Renal cortex interstitium (tissue), 11 donors: ENCODE results near the gene OAS2. TPM values are rescaled to one million over a fixed set of nuclear protein-coding genes. Genes with fewer than 3 reads are reported as not detected.
"Not testable (repeated sequence)": the region's sequence is repeated elsewhere in the genome, so short reads cannot be mapped to it uniquely, and the experiment has no call there.

ENCODE experiments used
- DNase-seq, 11 donors: peaks; one replicate each; pipeline ENCODE4 v3.0.0-alpha.2; 2013; ENCODE audit warnings: low read depth in 9 of 11, low spot score in 4 of 11; ENCODE audit errors: extremely low read depth in 1 of 11
- polyA plus RNA-seq, 3 donors: library from polyadenylated mRNA; unstranded; fragments of 120-200 nt; gene quantifications; one replicate each; pipeline ENCODE4 v1.2.1, GENCODE V29; 2013; ENCODE audit not compliant: insufficient read length in 3 of 3

The OAS2 gene
- polyA plus RNA-seq, 3 donors: 5.9 to 7.0 (median 6.6) TPM

DNA sequence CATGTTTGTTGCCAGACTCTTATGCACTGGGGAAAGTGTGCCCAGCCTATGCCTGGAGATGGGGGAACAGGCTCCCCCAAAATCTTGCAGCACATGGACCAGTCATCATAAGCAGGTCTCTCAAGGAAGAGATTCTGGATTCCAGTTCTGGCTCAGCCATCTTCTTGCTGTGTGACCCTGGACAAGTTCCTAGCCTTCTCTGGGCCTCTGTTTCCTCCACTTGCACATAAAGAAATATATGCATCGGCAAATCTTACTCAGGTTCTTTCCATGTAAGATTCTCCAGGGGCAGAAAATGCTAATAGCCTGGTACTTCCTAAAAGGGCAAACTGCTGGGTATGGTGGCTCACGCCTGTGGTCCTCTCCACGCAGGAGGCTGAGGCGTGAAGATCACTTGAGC lies 32.8 kb upstream of the OAS2 start:
- no peak for DNase-seq

DNA sequence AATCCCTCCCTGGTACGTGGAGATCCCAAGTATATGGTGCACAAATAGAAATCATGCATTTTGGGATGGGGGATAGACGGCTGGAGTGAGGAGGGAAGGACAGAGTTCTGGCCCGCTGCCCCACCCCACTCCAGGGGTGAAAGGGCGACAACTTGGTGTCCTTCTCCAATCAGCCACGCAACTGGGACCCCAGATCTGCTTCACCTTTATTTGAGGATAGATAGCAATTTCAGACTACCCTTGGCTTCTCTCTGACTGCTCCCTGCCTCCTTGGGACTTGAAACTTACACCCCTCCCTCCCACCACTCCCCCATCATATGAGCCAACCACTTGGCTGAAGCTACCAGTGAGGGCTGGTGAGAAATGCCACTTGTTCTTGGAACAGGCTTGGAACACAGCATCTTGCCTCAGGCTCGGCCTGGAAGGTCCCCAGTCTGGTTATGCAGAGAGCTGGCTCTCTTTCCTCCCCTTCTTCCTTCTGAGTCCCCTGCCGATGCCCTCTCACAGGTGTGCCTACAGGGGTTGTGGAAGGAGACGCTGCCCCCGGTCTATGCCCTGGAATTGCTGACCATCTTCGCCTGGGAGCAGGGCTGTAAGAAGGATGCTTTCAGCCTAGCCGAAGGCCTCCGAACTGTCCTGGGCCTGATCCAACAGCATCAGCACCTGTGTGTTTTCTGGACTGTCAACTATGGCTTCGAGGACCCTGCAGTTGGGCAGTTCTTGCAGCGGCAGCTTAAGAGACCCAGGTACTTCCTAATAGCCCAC lies 31.9 kb upstream of the OAS2 start:
- no peak for DNase-seq

DNA sequence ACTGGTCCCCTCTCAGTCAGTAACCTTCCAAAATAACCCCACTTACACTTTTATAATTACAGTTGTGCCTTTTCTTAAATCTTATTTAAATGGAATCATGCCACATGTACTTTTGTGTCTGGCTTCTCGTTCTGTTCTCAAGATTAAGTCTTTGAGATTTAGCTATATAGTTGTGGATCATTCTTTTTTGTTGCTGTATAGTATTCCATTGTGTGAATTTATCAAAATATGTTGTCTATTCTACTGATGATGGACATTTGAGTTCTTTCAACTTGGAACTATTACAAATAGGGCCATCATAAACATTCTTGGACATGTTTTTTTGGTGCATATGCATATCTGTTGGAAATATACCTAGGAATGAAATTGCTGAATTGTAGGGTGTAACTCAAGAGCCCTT lies 31.0 kb upstream of the OAS2 start:
- DNase-seq: no peak

DNA sequence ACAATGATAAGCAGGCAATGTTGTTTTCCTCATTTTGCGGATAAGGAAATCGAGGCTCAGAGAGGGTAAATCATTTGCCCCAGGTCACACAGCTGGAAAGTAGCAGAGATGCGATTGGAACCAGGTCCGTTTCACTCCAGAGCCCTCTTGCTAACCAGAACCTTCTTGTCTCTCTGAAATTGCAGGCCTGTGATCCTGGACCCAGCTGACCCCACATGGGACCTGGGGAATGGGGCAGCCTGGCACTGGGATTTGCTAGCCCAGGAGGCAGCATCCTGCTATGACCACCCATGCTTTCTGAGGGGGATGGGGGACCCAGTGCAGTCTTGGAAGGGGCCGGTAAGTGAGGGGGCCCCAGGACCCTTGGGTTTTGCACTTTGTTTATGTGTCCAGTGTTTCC lies 30.6 kb upstream of the OAS2 start:
- DNase-seq: no peak

DNA sequence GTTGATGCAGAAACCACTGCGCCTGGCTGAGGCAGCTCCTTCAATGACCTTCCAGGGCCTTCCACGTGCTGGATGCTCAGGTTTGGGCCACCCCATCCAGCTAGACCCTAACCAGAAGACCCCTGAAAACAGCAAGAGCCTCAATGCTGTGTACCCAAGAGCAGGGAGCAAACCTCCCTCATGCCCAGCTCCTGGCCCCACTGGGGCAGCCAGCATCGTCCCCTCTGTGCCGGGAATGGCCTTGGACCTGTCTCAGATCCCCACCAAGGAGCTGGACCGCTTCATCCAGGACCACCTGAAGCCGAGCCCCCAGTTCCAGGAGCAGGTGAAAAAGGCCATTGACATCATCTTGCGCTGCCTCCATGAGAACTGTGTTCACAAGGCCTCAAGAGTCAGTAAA lies 29.5 kb upstream of the OAS2 start:
- no peak for DNase-seq

DNA sequence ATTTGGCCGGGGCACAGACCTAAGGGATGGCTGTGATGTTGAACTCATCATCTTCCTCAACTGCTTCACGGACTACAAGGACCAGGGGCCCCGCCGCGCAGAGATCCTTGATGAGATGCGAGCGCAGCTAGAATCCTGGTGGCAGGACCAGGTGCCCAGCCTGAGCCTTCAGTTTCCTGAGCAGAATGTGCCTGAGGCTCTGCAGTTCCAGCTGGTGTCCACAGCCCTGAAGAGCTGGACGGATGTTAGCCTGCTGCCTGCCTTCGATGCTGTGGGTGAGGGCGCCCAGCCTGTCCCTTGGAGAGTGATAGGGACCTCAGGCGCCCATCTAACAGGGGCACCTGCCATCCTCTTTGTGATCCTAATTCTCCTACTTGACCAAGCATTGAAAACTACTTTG lies 27.6 kb upstream of the OAS2 start:
- no peak for DNase-seq

DNA sequence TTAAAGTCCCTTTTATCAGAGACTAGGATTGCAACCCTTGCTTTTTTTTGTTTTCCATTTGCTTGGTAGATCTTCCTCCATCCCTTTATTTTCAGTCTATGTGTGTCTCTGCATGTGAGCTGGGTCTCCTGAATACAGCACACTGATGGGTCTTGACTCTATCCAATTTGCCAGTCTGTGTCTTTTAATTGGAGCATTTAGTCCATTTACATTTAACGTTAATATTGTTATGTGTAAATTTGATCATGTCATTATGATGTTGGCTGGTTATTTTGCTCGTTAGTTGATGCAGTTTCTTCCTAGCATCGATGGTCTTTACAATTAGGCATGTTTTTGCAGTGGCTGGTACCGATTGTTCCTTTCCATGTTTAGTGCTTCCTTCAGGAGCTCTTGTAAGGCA lies 21.2 kb upstream of the OAS2 start:
- not testable (repeated sequence) for DNase-seq

DNA sequence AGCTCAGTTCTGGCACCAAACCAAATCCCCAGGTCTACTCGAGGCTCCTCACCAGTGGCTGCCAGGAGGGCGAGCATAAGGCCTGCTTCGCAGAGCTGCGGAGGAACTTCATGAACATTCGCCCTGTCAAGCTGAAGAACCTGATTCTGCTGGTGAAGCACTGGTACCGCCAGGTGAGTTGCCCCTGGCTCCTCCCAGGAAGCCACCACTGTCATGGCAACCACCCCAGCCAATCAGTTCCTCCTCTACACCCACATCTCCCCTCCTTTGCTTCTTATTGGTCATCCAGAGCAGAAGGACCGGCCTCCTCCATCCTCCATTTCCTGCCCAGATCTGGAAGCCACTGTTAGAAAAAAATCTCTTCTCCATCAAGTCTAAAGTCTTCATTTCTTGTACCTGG lies 17.2 kb upstream of the OAS2 start:
- no peak for DNase-seq

DNA sequence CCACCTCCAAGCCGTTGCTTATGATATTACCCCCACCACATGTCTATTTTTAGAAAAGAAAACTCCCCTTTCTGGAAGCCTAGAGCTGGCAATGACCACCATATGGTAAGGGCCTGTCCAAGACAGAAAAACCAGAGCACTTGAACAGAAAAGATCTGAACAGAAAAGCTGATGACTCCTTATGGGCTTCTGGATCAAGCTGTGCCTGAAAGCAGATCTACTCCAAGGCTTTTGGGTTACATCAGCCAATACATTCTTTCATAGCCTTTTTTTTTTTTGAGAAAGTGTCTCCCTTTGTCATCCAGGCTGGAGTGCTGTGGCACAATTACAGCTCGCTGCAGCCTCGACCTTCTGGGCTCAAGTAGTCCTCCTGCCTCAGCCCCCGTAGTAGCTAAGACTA lies 16.8 kb upstream of the OAS2 start:
- no peak for DNase-seq

DNA sequence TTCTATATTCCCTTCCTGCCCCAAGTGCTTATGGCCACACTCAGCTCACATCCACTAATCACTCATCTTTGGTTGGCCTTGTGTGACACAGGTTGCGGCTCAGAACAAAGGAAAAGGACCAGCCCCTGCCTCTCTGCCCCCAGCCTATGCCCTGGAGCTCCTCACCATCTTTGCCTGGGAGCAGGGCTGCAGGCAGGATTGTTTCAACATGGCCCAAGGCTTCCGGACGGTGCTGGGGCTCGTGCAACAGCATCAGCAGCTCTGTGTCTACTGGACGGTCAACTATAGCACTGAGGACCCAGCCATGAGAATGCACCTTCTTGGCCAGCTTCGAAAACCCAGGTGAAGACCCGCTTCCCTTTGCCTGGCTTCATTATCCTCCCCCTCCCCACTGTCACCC lies 15.8 kb upstream of the OAS2 start:
- no peak for DNase-seq

DNA sequence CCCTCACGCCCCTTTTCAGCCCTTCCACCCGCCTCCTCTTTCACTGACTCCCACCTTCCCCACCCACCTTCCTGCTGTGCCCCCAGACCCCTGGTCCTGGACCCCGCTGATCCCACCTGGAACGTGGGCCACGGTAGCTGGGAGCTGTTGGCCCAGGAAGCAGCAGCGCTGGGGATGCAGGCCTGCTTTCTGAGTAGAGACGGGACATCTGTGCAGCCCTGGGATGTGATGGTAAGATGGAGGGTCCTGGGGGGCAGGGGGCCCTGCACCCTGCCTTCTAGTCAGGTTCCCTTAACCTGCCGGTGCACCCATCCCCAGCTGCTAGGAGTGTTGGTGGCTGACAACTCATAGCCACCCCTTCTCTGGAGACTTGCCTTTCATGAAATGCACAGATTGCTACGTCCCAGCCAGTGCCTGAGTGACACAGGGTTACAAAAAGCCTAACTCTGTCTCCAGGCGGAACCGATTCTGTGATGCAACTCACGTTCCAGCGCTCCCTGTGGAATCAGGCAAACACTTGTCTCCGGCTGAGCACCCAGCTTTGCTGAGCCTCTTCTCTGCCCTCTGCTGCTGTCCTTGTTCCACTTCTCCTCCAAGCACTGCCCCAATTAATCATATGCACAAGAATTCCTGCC lies 15.0 kb upstream of the OAS2 start:
- no peak for DNase-seq

DNA sequence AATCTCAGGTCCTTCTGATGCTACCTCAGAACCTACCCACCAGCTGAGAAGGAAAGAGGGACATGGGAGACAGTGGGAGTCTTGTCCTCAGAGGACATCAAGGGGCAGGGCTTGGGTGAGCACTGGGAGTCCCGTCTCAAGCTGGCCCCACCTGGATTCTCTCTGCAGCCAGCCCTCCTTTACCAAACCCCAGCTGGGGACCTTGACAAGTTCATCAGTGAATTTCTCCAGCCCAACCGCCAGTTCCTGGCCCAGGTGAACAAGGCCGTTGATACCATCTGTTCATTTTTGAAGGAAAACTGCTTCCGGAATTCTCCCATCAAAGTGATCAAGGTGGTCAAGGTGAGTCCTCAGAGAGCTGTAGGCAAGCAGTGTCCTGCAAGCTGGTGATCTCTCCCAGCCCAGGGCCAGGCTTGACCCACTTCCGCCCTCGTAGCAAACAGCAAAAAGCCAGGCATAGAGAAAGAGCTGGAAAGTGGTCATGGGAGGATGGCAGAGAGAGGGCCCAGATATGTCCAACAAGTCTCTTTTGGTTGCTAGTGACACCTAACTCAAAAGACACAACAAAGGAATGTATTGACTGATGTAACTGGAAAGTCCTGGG lies 14.2 kb upstream of the OAS2 start:
- DNase-seq: no peak

DNA sequence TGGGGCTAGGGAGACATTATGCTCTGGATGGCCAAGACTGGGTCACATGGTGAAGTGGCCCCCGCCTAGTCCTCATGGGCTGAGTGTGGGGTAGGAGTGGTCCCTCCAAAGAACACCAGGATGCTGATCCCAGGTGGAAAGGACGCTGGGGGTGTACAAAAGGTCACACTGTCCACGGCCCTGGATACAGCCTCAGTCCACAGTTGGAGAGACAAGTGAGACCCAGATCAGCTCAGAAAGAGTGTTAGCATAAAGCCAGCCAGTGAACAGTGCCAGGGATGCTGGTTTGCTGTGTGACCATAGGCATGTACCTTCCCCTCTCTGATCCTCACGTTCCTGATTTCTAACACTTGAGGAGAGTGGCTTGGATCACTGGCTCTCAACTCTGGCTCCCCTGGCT lies 13.4 kb upstream of the OAS2 start:
- no peak for DNase-seq

DNA sequence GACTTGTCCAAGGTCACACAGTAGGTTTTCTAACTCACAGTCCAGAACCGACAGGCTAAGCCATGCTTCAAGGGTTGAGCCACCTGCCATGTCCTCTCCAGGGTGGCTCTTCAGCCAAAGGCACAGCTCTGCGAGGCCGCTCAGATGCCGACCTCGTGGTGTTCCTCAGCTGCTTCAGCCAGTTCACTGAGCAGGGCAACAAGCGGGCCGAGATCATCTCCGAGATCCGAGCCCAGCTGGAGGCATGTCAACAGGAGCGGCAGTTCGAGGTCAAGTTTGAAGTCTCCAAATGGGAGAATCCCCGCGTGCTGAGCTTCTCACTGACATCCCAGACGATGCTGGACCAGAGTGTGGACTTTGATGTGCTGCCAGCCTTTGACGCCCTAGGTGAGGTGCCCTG lies 12.7 kb upstream of the OAS2 start:
- DNase-seq: no peak

DNA sequence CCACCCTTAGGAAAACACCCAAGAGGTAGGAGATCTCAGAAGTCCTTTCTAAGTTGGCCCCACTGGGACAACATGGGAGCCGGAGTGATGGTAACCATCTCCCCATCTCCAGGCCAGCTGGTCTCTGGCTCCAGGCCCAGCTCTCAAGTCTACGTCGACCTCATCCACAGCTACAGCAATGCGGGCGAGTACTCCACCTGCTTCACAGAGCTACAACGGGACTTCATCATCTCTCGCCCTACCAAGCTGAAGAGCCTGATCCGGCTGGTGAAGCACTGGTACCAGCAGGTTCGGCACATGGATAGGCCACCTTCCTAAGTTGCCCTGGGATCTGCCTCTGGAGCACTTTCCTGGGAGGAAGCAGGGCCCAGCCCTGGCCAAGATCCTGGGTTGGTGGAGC lies 11.0 kb upstream of the OAS2 start:
- no peak for DNase-seq

DNA sequence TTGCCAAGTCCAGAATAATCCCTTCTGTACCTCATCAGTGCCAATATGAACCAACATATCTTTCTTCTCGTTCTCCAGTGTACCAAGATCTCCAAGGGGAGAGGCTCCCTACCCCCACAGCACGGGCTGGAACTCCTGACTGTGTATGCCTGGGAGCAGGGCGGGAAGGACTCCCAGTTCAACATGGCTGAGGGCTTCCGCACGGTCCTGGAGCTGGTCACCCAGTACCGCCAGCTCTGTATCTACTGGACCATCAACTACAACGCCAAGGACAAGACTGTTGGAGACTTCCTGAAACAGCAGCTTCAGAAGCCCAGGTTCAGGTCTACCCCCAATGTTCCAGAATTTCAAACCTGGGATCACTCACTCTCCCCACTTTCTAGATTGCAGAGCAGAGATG lies 10.5 kb upstream of the OAS2 start:
- DNase-seq: no peak

DNA sequence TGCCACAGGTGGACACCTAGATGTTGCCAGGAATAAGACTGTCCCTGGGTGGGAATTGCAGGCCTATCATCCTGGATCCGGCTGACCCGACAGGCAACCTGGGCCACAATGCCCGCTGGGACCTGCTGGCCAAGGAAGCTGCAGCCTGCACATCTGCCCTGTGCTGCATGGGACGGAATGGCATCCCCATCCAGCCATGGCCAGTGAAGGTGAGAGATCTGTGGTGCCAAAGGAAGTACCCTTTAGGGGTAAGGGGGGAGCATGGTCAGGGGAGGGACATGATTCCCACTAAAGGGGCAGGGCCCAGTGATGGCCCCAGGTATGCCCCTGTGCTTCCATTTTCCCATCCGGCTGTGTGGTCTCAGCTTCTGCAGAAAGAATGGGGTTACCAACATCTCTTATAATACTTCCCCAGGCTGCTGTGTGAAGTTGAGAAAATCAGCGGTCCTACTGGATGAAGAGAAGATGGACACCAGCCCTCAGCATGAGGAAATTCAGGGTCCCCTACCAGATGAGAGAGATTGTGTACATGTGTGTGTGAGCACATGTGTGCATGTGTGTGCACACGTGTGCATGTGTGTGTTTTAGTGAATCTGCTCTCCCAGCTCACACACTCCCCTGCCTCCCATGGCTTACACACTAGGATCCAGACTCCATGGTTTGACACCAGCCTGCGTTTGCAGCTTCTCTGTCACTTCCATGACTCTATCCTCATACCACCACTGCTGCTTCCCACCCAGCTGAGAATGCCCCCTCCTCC lies 8.6 kb upstream of the OAS2 start:
- DNase-seq: no peak

DNA sequence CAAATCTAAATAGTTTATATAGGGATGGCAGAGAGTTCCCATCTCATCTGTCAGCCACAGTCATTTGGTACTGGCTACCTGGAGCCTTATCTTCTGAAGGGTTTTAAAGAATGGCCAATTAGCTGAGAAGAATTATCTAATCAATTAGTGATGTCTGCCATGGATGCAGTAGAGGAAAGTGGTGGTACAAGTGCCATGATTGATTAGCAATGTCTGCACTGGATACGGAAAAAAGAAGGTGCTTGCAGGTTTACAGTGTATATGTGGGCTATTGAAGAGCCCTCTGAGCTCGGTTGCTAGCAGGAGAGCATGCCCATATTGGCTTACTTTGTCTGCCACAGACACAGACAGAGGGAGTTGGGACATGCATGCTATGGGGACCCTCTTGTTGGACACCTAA lies 7.9 kb upstream of the OAS2 start:
- DNase-seq: no peak

DNA sequence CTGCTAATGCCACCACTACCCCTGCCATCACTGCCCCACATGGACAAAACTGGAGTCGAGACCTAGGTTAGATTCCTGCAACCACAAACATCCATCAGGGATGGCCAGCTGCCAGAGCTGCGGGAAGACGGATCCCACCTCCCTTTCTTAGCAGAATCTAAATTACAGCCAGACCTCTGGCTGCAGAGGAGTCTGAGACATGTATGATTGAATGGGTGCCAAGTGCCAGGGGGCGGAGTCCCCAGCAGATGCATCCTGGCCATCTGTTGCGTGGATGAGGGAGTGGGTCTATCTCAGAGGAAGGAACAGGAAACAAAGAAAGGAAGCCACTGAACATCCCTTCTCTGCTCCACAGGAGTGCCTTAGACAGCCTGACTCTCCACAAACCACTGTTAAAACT lies 7.1 kb upstream of the OAS2 start:
- peak in 4 of 11 donors; percentile 4 to 22 (median 9) for DNase-seq
